Stimulated activated CD4-positive, alpha-beta T cell treated with anti-CD3 and anti-CD28 coated beads, Interleukin-12 subunit alpha, Interleukin-12 subunit beta, amount 100 ng/mL, for 4 hours (primary cell): Measurements from ENCODE around the gene PRPH.

Experiments
- DNase-seq: peaks from one replicate; pipeline ENCODE4 v3.0.0-alpha.2; 2020

PRPH gene

DNA sequence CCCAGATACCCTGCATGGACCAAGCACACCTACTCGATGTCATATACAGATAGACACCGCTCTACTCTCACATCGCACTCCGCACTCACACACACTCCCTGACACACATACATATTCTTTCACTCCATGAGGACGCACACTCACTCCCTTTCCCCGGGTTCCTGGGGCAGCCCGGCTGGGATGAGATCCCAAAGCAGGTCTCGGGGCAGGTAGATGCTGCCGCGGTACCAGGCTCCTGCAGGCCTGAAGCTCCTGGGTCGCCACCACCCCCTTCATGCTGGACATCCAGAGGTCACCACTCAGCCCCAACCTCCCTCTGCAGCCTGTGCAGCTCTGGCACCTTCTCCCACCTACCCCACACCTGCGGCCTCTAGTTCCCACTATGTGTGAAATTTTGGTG, 39.7 kb downstream of the PRPH start:
- DNase-seq, result no peak

DNA sequence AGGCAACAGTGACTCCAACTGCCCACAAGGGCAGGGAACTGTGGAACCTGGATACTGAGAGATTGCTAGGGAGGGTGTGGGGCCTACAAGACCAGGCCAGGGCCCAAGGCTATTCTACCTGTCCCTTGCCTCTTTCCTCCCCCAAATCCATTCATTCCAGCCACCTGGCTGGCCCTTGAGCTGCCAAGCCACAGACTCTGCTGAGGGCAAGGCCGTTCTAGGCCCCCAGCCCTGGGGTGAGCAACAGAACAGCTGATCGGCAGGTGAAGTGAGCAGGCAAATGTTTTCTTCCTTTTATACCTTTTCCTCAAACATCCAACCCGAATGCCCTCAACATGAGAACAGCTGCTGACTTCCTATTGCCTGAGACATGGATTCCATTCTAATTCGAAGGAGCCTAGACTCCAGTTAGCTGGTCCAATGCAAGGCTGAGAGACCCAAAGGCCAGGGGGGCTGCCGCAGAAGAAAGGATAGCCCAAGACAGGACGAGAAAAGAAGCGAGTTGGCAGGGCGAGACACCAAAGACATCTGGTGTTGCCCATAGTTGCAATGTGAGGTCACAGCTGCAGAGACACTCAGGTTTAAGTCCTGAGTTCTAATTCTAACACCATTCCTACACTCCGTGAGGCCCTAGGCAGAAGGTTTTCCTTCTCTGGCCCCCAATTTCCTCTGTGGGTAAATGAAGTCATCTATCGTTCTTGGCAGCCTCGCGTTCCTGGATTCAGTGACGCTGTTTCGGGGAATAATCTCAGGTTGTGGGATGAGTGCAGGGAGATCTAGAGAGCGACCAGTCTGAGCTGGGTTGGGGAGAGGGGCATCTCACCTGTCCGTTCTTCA, 40.4 kb downstream of the PRPH start:
- no peak for DNase-seq

DNA sequence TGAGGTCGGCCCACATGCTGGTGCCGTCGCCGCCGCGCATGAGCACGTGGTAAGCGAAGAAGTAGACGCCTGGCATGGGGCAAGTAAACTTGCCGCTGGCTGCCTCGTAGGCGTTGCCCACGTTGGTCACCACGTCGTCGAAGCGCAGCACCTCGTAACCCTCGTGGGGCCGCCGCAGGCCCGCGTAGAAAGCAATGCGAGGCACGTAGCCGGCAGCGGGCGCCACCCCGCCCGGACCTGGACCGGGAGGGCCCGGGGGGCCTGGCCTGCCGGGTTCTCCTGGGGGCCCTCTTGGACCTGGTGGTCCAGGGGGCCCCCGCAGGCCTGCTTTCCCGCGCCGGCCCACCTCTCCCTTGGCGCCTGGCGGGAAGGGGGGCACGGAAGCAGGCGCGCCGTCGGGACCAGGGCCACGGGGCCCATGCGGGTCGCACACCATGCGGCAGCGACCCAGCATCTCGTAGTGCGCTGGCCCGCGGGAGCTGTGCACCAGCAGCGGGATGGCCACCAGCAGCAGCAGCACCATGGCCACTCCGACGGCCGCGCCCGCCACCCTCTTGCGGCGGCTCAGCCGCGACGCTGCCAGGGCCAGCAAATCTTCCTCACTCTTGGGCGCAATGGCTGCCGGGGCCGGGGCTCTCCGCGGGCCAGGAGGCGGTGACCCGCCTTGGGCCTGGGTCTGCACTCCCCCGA, 41.2 kb downstream of the PRPH start:
- no peak for DNase-seq

DNA sequence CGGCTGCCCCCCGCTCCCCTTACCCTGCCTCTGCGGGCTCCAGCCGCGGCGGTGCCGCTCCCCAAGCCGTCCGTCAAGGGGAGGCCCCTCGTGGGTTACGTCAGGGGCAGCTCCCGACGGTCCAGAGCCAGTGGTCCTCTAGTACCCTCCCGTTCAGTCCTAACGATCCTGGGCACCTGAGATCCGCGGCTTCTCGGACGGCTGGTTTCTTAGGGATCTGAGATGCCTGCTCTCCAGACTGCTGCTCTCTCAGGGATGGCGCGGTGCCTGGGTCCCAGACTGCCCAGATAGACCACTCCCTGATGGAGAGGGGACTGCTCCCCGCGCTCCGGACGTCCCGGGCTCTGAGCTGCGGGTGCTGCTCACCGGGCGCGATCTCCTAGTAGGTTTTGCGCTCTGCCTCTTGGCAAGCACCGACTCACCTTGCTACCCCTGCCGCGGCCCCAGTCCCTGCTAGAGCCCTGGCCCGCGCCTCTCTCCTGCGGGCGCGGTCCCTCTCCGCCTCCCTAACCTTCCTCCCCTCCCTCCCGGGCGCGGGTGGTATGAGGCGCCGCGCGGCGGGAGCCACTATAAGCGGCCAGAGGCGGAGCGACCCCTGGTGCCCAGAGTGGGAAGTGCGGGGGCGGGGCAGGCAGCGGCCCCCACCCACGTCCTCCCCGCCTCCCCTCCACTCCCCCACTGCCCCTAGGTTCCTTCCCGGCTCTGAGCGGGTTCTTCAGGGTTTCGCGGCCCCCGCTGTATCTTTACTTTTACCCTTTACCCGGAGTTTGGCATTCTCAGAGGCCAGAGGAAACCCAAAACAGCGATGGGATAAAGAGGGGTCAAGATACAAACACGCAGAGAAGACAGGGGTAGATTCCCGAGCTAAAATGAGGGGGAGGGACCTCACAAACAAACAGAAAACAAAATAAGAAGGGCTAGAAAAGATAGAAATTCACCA, 42.0 kb downstream of the PRPH start, which contains the start of gene C1QL4:
TSS of gene C1QL4 (minus strand) at position 544 of the 940 bp plus-strand sequence. CDS start 711 bp downstream, outside the sequence.
- peak; percentile 89 for DNase-seq

DNA sequence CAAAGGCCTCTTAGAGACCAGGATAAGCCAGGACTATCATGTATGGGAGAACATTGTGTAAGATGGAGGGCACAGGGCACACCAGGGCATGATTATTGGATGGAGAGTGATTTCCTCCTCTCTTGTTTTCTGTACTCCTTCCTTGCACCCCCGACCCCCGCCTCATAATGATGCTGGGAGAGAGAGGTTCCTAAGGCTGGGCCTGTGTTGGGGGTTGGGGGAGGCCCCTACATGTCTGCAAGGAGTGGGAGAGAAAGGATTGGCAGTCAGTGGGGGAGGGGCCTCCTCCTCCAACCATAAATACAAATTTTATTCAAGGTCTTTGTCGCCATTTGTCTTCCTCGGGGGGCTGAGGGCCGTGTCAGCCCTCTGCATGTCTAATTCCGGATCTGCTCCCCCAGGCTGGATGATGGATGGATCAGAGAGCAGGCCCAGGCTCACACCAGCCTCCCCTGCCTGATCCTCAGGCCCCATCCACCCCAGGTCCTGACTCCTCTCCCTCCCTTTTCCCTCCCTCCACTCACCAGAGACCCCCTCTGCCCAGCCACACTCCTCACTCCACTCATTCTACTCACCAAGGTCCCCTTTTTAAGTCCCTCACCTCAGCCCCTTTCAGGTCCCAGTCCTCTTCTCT, 44.0 kb downstream of the PRPH start:
- DNase-seq, result no peak

DNA sequence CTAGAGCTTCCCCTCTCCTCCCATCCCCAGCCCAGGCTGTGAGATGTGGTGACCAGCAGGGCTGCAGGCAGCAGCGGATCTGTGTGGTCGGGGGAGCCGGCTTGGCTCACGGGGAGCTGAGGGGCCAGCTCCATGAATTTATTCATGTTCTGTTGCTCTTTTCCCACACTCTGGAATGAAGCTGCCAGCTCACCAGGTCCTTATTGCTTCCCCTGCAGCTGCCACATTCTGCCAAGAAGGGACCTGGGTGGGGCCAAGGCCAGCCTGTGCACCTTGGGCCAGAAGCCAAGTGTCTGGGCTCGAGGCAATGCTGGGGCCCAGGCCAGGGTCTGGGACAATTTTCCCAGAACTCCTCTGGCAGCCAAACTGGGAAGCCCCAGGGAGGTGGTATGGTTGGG, 44.5 kb downstream of the PRPH start:
- no peak for DNase-seq

DNA sequence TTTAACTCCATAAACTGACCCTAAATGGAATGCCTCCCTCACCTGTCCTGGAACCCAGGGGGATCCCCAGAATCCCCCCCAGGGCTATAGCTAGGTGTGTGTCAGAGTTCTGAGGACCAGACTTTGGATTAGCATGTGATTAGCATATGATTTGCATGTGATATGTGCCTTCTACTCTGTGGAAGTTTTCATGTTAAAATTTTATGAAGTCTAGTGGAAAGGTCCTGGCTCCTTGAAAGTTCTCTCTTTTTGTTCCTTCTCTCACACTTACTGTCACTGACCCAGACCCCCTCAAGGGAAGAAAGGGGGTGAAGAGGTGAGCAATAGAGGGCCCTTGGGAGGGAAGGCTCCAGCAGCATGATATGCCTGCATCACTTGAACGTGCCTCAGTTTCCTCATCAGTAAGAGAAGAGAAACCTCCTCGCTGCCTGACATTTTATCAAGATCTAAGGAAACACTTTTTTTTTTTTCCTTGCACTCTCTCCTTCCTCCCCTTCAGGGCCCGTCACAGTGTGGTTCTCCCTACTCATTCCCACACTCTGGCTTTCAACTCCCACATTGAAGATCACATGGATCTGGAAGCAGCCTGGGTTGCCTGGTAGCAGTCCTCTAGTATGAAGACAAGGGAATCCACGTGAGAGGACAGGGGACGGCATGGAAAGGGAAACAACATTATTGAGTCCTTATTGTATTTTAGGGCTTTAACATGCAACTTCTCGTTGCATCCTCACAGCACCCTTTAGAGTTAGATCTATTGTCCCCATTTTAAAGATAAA, 45.3 kb downstream of the PRPH start:
- DNase-seq, result no peak

DNA sequence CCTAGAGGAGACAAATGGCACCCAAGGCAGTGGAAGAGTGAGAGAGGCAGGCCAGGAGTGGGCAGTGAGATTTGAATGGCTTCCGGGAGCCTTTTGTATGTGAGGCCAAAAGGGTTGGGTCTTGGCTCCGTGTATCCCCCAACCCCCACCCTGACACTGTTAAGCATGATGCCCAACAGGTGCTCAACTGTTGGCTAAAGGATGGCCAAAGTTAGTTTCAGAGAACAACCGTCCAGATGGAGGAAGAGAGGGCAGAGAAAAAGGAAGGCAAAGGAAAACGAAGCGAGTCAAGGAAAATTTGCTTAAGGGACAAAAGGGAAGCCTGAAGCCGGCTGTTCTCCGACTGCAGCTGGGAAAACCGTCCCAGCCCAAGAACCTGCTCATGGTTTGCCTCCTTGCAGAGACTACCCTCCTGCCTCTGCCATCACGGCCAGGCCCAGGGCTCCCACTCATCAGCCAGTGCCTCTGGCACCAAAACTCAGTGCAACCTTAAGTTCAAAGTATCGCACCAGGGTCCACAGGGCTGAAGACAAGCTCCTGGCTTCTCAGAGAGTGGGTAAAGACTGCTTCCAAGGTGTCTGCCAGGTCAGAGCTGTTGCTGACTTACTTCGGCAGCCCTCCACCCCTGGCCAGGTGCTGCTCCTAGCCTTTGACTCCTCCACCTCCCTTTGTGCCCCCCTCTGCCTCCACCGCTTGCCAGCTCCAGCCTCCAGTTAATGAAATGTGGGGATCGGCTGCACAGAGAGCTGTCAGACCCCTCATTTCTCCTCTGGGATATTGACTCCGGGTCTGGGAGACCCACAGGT, 46.2 kb downstream of the PRPH start:
- DNase-seq, result no peak

DNA sequence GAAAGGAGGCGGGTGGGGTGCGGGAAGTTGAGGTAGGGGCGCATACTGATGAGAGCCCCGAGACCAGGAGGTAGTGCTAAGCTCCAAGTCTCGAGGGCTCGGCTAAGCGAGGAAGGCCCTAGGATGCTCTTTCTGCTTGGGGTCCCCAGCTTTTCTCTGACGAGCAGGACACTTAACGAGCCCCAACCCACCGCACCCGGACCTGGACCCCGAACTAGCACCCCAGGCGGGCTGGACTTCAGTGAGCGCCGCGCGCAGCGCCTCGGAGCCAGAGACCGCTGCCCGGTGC, 46.8 kb downstream of the PRPH start:
- DNase-seq, result no peak

DNA sequence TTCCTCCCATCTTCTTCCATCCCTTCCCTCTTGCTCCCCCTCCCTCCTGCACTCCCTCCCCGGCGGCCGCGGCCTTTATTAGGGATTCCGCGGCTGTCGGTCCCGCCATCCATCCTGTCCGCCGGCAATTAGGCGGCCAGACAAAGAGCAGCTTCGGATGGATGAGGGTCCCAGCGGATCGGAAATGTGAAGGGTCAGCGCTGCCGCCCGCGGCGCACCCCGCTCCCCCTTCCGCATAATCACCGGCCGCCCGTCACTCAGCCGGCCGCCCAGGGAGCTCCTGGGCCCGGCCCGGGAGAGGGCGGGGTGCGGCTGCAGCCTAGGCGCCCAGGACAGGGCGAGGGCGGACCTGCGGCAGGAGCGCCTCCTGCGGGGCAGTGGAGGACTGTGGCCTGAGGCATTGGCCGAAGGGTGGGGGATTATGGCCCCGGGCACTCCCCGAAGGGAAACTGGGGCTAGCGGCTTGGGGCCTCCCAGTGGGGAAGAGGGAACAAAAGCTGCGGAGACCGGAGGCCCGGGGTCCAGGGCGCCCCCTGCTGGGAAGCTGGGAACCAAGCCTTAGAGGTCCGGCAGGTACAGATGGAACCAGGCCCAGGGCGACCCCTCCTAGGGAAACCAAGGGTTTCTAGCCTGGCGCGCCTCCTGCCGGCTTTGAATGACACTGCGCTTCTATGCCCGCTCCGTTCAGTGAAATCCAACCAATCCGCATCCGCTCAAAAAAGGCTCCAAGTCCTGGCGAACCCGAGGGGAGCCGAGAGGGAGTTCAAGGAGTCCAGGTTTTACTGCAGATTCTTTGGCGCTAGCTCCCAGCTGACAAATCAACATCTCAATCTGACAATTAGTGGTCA, 47.3 kb downstream of the PRPH start:
- DNase-seq, result peak; percentile 76

DNA sequence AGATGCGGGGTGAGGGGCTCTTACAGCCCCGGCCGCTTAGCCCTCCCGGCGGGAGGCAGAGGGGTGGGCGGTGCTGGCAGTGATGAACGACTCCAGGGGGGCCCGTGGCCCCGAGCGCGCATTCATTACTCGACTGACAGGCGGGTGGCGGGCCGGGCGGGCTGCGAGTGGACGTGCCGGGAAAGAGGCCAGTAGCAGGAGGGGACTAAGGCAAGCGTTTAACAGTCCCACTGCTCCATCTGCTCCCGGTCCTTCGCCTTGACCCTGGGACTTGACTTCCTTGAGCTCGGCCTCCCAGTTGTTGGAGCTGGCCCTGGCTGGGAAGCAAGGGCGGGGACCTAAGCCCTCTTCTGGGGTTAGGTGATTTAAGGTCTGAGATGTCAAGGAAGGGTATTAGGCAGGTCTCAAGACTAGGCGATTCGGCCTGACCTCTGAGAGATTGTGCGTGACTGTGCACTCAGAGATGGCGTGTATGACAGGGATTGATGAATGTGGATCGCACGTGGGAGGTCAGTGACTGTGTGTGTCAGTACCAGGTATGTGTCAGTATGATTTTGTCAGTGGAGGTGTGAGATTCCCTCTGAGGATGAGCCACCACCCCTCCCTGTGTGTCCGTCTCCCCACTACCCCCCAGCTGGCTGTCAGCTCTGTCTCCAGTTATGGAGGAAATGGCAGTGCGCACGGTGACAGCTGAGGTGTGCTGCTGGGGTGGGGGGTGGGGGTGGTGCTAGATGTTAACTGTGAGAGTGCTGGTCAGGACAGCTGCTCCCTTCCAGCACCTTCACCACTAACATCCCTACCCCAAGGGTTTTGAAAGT, 48.2 kb downstream of the PRPH start:
- DNase-seq, result peak; percentile 42

DNA sequence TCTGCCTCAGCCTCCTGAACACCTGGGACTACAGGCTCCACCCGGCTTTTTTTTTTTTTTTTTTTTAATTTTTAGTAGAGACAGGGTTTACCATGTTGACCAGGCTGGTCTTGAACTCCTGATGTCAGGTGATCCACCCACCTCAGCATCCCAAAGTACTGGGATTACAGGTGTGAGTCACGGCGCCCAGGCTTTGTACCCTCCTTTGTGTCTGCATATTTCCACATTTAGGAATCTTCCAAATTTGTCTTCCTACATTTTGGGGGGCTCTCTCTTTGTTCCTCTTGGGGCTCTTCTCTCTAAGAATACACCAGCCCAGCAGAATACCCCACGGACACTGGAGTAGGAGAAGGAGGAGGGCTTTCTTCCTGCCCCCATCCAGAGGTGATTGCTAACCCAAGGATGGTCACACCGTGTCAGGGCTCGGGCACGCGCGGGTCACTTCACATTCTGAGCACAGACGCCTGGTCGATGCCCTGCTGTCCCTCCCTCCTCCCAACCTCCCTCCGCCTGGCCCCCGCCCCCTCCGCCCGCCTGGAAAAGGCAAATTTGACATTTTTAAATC, 49.6 kb downstream of the PRPH start:
- DNase-seq, result no peak

DNA sequence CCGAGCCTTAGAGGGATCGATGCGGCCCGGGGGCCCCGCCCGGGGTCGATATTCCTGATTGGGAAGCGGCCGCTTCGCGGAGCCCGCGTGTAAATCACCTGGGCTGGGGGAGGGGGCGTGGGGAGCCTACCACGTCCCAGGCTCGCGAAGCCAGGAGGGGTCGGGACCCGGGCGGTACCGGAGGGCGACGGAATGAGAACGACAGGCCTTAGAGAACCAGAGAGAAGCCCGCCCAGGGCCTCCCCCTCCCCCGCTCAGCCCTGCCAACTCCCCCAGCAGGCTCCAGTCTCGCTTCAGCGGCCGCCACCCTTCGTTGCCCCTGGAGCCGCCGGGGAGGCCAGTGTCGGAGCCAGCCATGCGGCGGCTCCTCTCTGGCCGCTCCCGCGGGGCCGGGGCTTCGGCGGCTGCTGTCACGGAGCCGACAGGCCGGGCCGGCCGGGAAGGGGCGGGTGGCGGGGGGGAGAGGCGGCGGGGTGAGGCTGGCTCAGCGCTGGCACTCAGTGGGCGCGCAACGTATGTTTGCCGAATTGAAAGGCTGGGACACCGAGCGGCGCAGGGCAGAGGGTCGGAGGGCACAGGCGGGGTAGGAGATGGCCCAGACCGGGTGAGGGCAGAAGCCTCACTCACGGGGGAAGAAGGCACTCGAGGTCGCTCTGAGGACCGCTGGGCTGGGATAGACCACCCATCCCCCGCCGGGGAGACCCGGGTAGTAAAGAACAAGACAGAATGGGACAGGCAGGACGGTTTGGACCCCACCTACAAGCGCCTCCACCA, 50.3 kb downstream of the PRPH start:
- DNase-seq, result no peak

DNA sequence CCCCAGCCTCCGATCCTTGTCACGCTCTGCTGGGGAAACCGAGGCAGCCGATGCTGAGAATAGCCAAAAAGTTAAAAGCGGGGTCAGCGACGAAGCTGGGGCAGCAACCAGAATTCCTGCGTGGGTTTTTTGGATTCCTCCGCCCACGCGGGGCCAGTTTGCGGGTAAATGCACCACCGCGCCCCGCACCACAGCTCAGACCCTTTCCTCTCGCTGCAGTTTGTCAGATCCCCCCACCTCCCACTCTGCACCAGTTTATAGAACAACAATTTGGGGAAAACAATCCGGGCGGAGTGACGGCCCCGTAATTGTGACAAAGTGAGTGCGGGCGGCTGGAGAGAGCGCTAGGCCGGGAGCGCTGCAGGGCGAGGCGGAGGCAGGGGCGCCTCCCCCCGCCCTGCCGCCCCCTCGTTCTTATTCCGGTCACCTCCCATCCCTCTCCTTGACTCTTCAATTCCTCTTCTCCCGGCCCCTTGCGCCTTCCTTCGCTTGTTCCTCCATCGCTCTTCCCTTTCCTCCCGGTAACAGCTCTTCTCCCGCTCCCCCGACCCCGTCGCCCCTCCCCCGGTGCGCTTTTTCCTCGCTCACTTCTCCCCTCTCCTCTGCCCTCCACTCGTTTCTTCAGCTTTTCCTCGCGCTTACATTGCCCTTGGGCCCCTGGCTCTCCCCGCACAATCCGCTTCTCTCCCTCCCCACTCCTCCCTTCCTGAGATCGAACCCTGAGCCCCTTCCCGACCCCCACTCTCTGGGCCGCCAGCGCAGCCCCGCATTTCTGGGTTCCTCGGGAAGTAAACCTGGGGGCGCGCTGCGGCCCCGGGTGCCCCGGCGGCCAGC, 51.1 kb downstream of the PRPH start:
- DNase-seq, result no peak

DNA sequence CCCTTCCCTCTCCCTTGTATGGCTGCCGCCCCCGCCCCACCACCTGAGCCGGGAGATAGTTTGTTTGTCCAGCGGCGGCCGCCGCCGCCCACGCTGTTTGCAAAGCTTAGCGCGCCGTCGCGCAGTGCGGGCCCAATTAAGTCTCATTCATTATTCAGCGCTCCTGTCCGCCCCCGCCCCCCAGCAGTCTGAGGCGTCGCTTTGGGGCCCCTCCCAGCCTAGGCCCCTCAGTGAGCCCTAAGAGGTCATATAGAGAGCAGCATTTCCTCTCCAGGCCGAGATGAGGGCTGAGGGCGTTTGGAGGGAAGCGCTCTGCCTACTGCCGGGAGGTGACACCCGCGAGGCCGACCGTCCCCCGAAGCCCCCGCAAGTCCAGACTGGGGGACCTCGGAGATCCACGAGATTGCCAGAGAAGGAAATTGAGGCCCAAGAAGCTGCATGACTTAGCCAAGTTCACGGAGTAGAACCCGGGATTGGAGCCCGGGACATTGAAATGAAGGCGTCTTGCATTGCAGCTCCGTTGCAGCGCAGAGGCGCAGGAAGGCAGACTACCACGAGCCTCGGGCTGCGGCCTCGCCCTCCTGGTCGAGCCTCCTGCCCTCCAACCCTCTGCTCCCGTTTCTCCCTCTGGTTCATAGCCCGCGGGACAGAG, 51.8 kb downstream of the PRPH start, which contains the start of gene DNAJC22:
TSS of gene DNAJC22 (plus strand) at position 230 of the 652 bp plus-strand sequence. CDS start 1,985 bp downstream, outside the sequence.
- no peak for DNase-seq
